Coronary artery (tissue), 2 donors: Measurements from ENCODE around the gene FHIP1B.

Source experiments
- DNase-seq: peaks from one replicate; pipeline ENCODE4 v3.0.0-alpha.2; 2017; ENCODE audit warnings: low spot score
- H3K27ac ChIP-seq, 2 donors: fragments of 200-600 bp; sonication (generic); one replicate each; pipeline ENCODE4 v1.5.1; 2016 to 2019
- H3K4me3 ChIP-seq: fragments of 200-600 bp; sonication (generic); 2 replicates; pipeline ENCODE4 v1.5.1; 2016; ENCODE audit warnings: mild to moderate bottlenecking, moderate library complexity
- CTCF ChIP-seq: fragments of 200-600 bp; sonication (generic); IDR thresholded peaks from one replicate; pipeline ENCODE4 v1.5.1; 2019; ENCODE audit warnings: antibody characterized with exemption

FHIP1B gene

GRCh38 chr11:6240139-6240538 is 5.7 kb upstream of the FHIP1B start:
- Histone ChIP-seq H3K4me3 (no peak overlapping the region), H3K27ac (no peak overlapping the region)
- no peak for TF ChIP-seq CTCF
- no peak for DNase-seq

DNA sequence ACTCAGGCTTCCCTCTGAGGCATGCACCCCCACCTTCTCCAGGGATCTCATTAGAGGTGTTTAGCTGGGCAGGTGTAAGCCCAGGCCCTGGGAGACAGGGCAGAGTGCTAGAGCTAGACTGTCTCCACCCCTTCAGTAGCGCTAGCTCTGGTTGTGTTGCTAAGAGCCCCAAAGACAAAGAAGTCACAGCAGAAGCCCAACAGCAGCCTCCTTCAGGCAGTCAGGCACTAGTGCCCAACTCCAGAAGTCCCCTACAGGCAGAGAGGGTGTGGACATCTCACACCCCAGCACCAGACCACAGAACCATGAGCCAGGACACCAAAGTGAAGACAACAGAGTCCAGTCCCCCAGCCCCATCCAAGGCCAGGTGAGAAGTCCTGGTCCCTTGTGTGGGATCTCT is 4.5 kb upstream of the FHIP1B start, which contains the start of gene CNGA4:
Gene CNGA4, plus strand, starts transcription at position 188 of the 400 bp plus-strand sequence. Its CDS starts 118 bp downstream, at position 306.
- no peak for DNase-seq
- H3K4me3 ChIP-seq: no peak within 1 kb of the TSS
- no peak within 1 kb of the TSS for H3K27ac ChIP-seq
- TF ChIP-seq CTCF: no peak

DNA sequence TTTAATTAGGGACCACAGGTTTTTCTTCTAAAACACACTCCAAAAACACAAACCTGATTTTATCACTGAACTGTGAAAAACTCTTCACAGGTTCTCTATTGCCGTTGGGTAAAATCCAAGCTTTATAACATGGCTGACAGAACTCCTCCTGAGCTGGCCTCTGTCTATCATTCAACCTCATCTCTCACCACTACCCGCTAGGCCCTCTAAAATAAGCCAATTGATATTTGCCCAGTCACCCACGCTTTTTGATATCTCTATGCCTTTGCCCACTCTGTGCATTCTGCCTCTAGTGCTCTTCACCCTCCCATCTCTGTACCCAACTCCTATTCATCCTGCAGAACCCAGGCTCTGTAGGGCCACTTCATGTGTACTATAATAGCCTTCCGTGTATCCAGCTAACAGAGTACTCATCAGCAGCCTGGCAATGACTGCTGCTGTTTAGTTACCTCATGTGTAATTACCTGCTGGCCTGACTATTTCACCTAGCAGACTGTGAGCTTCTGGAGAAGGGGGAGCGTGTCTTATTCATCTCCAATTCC is 3.4 kb upstream of the FHIP1B start:
- Histone ChIP-seq H3K4me3 (no peak overlapping the region), H3K27ac (no peak overlapping the region)
- TF ChIP-seq CTCF: no peak
- DNase-seq: no peak

DNA sequence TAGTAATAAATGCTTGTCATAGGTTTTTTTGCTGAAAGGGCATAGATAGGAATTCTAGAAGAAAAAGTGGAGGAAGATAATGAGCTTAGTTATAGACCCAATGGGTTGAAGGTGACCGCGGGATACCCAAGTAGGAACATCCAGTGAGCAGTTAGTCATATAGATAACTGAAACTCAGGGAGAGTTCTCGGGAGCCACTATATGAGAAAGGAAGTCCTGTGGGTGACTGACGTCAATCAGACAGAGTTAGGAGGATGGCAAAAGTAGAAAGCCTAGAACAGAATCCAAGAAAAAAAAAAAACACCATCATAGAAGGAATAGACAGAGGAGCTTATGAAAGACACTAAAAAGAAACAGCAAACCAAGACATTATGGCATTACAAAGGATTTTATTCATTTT is 2.8 kb upstream of the FHIP1B start:
- no peak for DNase-seq
- no peak for TF ChIP-seq CTCF
- H3K4me3 ChIP-seq: no peak overlapping the region
- H3K27ac ChIP-seq: no peak overlapping the region

- Histone ChIP-seq H3K4me3 (peak overlapping the region; percentile 94), H3K27ac (peak overlapping the region; percentile 82 to 91)
- no peak for TF ChIP-seq CTCF
- DNase-seq: no peak
Observed at GRCh38 chr11:6233984-6234386, 451 bp downstream of the FHIP1B start.

DNA sequence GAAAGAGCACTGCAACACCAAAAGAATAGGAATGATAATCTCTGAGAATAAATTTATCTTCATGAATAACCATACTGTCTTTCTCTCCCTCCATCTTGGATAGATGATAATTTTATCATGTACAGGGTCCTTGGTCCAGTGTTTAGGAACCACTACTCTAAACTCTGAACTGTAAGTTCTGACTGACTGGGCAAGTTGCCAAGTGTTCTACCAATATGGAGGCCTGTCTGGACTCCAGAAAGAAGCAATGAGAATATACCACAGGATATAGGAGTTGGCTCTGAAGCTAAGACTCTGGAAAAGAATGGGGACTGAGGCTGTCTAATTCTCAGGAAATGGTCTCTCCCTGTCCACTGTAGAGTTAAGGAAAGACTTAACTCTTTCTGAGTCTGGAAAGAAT is 1.5 kb downstream of the FHIP1B start:
- no peak overlapping the region for H3K4me3 ChIP-seq
- no peak for TF ChIP-seq CTCF
- no peak for DNase-seq

DNA sequence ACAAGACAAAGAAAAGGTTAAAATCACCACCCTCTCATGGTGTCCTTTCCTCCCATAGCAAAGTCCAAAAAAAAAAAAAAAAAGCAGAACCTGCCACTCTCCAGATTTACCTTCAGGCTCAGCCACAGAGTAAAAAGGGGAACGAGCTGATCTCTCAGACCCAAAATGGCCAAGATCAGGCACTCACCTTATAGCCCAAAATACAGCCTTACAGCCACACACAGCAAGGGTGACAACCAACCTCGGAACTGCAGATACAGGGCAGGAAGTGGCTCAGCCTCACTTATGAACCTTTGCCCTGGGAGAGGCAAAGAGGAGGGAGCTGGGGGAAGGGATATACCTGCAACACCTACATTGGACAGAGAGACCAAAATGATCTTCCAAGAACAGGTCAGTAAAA is 4.5 kb downstream of the FHIP1B start:
- H3K27ac ChIP-seq: no peak overlapping the region
- TF ChIP-seq CTCF: no peak
- H3K4me3 ChIP-seq: no peak overlapping the region
- no peak for DNase-seq

More for the DNA sequence above, 1.5 kb downstream of the FHIP1B start:
- H3K27ac ChIP-seq: no peak overlapping the region
